ENCODE results near the gene GPC6.

- TF ChIP-seq CTCF (conservative IDR thresholded peaks at IDR 0.05; ENCODE audit: low read length) (no peak), EZH2phosphoT487 (IDR thresholded peaks at IDR 0.05; ENCODE audit: borderline replicate concordance) (no peak)
These were observed 736.9 kb downstream of the GPC6 start for GRCh38 chr13:93963266-93964145.
